ENCODE results near the gene PCBP2.
A peak's percentile ranks its signal among the peaks of the same experiment; 100 is the strongest.

Gene PCBP2

DNA sequence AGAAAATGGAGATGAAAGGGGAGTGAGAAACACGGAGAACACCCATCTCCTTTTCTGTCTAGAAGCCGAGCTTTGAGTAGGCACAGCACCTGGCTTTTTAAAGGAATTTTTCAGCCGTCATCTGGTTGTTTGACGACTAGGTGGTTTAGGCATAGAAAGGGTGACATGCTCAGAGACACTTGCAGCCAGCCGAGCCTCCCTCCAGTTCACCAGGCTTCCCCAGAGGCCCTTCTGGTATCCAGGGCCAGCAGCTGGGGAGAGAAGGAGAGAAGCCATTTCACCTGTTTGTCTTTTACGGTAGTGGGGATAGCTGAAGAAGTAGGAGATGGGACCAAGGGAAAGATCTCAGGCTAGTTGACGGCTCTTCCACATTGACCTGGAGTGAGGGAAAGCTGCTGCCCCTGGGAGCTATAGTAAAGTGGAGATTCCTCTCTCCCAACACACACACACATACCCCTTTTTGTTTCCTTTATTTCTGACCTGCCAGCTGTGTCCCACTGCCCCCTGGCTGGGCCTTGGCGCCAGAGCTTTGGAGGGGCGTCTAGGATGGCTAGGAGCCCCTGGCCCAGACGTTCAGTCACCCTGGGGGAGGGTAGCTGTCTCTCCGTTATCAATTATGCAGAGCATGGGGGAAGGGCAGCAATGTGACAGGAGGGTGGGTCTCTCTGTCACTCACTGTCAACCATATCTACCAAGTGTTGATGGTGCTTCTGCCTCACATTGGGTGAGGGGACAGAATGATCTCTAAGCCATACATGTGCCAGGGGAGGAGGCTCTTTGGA, 41.9 kb downstream of the PCBP2 start:
- TF ChIP-seq REST (IDR thresholded peaks at IDR 0.05; ENCODE audit: insufficient read depth in 1 of 2, low read depth in 2 of 2, low read length in 2 of 2): no peak
- no peak; the same call in 1 of the 2 replicates for TF ChIP-seq POLR2AphosphoS5 (IDR thresholded peaks at IDR 0.05; ENCODE audit: low read depth, low read length)
- no peak for TF ChIP-seq SIN3A (IDR thresholded peaks at IDR 0.05; ENCODE audit: borderline replicate concordance, insufficient read depth, low read length)
- TF ChIP-seq FOXP2 (optimal IDR thresholded peaks at IDR 0.05; ENCODE audit: borderline replicate concordance, extremely low read depth, extremely low read length, insufficient read depth): no peak
- TF ChIP-seq TAF1 (IDR thresholded peaks at IDR 0.05; ENCODE audit: borderline replicate concordance, insufficient read depth, low read length): no peak

GRCh38 chr12:53495903-53496751, 44.2 kb downstream of the PCBP2 start:
- 0 out of 2 replicates have a peak, but pooled peaks have one; percentile 33 for TF ChIP-seq POLR2AphosphoS5 (IDR thresholded peaks at IDR 0.05; ENCODE audit: low read depth, low read length)
- no peak for TF ChIP-seq REST (IDR thresholded peaks at IDR 0.05; ENCODE audit: insufficient read depth in 1 of 2, low read depth in 2 of 2, low read length in 2 of 2)

- TF ChIP-seq FOXP2 (optimal IDR thresholded peaks at IDR 0.05; ENCODE audit: borderline replicate concordance, extremely low read depth, extremely low read length, insufficient read depth): no peak
- TF ChIP-seq TAF1 (IDR thresholded peaks at IDR 0.05; ENCODE audit: borderline replicate concordance, insufficient read depth, low read length): no peak
- TF ChIP-seq REST (IDR thresholded peaks at IDR 0.05; ENCODE audit: insufficient read depth in 1 of 2, low read depth in 2 of 2, low read length in 2 of 2): no peak
- no peak for TF ChIP-seq POLR2AphosphoS5 (IDR thresholded peaks at IDR 0.05; ENCODE audit: low read depth, low read length)
- TF ChIP-seq SIN3A (IDR thresholded peaks at IDR 0.05; ENCODE audit: borderline replicate concordance, insufficient read depth, low read length): no peak
These were observed 44.8 kb downstream of the PCBP2 start for GRCh38 chr12:53496752-53497032.

GRCh38 chr12:53497461-53497860, 45.6 kb downstream of the PCBP2 start:
- TF ChIP-seq POLR2AphosphoS5 (IDR thresholded peaks at IDR 0.05; ENCODE audit: low read depth, low read length) (no peak), FOXP2 (optimal IDR thresholded peaks at IDR 0.05; ENCODE audit: borderline replicate concordance, extremely low read depth, extremely low read length, insufficient read depth) (no peak), SIN3A (IDR thresholded peaks at IDR 0.05; ENCODE audit: borderline replicate concordance, insufficient read depth, low read length) (no peak), TAF1 (IDR thresholded peaks at IDR 0.05; ENCODE audit: borderline replicate concordance, insufficient read depth, low read length) (no peak), REST (IDR thresholded peaks at IDR 0.05; ENCODE audit: insufficient read depth in 1 of 2, low read depth in 2 of 2, low read length in 2 of 2) (no peak)
